ENCODE measurements around the gene CNTNAP2.
"Not testable (repeated sequence)": the region's sequence is repeated elsewhere in the genome, so short reads cannot be mapped to it uniquely, and the experiment has no call there.

CNTNAP2 gene

DNA sequence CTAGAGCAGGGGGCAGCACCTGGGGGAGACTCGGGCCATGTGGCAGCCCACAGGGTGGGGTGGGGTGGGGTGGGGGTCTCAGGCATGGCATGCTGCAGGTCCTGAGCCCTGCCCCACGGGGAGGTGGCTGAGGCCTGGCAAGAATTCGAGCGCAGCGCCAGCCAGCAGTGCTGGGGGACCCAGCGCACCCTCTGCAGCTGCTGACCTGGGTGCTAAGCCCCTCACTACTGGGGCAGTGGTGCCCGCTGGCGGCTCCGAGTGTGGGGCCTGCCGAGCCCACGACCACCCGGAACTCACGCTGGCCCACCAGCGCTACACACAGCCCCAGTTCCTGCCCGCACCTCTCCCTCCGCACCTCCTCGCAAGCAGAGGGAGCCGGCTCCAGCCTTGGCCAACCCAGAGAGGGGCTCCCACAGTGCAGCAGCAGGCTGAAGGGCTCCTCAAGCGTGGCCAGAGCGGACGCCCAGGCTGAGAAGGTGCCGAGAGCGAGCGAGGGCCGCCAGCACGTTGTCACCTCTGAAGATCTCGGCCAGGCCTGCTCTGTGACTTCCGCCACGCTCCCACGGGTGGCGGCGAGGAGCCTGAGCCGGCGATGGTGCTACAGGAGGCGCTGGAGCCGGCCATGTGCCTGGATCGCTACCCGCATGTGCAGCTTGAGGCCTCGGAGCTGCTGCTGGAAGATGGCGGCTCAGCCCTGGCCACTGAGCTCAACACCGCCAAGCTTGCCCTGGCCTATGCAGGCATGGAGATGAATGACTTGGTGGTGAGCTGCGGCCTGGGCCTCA lies 2328.9 kb downstream of the CNTNAP2 start:
- no peak for DNase-seq (ENCODE audit: low read depth)
- no peak overlapping the region for H3K4me3 ChIP-seq (ENCODE audit: low read depth, low read length)

DNA sequence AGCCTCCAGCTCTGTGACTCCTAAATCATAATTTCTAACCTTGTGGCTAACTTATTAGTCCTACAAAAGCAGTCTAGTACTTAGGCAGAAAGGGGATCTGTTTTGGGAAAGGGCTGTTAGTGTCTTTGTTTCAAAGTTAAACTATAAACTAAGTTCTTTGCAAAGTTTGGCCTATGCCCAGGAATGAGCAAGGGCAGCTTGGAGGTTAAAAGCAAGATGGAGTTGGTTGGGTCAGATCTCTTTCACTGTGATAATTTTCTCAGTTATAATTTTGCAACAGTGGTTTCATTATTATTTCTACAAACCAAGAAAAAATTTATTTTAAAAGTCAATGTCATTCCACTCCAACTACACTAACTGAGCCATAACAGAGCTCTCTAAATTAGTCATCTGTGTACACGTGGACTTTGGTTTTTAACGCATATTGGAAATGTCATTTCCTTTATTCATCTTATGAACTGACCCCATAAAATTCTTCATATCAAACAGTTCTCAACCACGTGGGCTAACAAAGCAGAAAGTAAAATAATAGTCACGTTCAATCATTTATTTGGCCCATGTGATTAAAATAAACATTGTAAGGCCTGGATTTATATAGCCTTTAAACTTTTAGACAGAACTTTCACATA lies 2330.7 kb downstream of the CNTNAP2 start:
- no peak for DNase-seq (ENCODE audit: low read depth)
- no peak overlapping the region for H3K4me3 ChIP-seq (ENCODE audit: low read depth, low read length)

DNA sequence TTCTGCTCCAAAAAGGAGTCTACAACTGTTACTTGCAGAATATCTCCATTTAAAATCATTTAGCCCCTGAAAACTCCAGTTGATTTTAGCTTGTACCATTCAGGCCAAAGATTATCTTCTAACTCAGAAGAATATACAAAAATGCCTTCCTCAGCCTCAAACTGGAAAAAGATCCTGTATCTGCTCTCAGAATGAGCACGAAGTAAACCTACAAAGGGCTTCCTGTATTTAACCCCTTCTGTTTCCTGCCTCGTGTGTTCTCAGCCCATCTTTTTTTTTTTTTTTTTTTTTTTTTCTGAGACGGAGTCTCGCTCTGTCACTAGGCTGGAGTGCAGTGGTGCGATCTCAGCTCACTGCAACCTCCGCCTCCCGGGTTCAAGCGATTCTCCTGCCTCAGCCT lies 2334.9 kb downstream of the CNTNAP2 start:
- DNase-seq (ENCODE audit: low read depth); H3K4me3 ChIP-seq (ENCODE audit: low read depth, low read length): not testable (repeated sequence)

DNA sequence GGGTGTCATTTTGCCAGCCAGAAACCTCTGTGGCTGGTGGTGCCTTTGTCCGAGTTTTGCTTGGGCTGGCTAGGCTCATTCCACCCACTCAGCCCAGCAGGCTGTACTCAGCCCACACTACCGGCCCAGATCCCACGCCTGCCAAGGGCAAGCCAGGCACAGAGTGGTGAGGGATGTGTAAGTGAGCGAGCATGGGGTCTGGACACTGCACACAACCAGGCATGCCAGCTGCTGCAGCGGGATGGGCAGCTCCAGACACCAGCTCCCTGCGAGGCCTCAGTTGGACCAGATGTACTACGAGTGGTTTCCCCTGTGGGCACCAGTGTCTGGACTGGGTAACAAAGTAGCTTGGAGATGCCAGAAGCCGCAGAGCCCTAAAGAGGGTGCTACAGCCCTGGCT lies 2339.8 kb downstream of the CNTNAP2 start:
- H3K4me3 ChIP-seq (ENCODE audit: low read depth, low read length), result no peak overlapping the region
- no peak for DNase-seq (ENCODE audit: low read depth)

DNA sequence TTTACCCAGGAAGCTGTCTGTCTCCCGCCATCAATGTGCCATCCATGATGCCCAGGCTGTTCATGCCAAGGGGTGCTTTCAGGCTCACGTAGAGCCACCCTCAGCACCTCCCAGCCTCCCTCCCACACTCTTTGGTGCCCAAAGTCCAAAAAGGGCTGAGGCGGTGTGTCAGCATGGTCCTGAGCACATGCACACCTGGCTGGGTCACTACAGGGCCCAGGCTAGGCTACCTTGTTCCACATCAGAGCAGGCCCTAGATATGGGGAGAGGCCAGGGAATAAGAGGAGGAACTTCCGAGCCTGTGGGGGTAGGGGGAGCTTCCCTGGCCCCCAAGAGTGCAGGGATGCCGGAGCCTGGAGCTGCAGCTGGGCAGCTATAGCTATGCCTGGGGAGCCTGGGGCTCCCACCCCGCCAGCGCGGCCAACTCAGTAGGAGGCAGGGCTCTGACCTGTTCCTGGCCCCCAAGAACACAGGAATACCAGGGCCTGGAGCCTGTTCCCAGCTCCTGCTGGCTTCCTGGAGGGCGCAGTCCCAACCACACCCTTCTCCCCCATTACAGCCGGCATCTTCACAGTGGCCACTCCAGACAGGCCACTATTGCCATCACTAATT lies 2340.8 kb downstream of the CNTNAP2 start:
- no peak overlapping the region for H3K4me3 ChIP-seq (ENCODE audit: low read depth, low read length)
- DNase-seq (ENCODE audit: low read depth), result no peak

DNA sequence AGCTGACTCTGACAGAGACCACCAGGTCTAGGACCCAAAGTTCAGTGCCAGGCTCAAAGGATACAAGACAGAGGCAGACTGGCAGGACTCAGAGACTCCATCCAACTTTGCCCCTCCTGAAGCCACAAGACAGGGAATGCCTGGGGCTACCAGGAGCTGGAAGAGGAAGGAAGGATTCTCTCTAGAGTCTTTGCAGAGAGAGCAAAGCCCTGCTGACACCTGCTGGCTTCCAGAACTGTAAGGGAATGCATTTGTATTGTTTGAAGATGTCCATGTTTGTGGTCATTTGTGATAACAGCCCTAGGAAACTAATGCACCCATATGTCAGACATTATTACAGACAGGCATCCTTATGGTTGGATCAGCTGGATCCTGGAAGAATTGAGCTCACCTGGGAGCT lies 2341.7 kb downstream of the CNTNAP2 start:
- H3K4me3 ChIP-seq (ENCODE audit: low read depth, low read length), result no peak overlapping the region

DNA sequence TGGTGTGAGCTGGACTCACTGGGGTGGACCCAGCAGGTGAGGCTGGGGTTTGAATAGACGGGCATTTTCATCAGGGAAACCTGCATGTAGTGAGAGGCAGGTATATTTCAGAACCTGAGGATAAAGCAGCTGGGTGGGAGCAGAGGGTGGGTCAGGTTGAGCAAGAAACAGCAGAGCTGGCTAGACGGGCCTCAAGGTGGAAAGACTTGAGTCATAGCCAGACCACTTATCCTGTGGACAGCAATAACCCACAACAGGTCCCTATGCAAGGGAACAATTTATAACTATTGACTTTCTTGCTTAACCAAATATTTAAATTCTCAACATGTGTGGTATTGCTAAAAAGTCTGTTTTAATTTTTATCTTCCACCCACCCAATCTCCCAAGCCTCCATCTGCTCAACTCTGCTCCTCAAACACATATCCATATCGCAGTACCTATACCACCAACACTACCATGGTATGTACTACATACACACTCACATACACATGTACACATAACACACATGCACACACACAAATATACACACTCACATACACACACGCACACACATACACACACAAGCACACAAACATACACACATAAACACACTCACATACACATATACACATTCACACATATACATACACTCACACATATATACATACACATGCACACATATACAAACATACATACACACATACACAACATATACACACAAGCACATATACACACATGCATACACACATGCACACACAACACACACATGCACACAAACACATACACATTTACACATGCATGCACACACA lies 2345.0 kb downstream of the CNTNAP2 start:
- H3K4me3 ChIP-seq (ENCODE audit: low read depth, low read length), result no peak overlapping the region
- DNase-seq (ENCODE audit: low read depth), result no peak

More for the DNA sequence above, 2341.7 kb downstream of the CNTNAP2 start:
- no peak for DNase-seq (ENCODE audit: low read depth)

DNA sequence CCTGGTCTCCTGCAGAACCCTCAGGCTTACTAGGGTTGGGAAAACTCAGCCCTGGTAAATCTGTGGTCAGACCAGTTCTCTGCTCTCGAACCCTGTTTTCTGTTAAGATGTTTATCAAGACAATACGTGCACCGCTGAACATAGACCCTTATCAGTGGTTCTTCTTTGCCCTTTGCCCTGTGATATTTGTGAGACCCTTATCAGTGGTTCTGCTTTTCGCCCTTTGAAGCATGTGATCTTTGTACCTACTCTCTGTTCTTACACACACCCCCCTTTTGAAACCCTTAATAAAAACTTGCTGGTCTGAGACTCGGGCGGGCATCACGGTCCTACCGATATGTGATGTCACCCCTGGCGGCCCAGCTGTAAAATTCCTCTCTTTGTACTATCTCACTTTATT lies 2346.2 kb downstream of the CNTNAP2 start:
- not testable (repeated sequence) for H3K4me3 ChIP-seq (ENCODE audit: low read depth, low read length); DNase-seq (ENCODE audit: low read depth)

DNA sequence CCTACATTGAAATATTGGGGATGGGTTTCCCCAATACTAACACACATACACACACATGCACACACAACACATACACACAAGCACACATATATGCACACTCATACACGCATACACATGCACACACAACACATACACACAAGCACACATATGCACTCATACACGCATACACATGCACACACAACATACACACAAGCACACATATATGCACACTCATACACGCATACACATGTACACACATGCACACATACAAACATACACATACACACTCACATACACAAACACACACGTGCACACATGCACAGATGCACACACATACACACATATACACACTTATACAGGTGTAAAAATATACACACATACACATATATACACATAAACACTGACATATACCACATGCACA lies 2346.6 kb downstream of the CNTNAP2 start:
- no peak overlapping the region for H3K4me3 ChIP-seq (ENCODE audit: low read depth, low read length)
- DNase-seq (ENCODE audit: low read depth), result no peak

DNA sequence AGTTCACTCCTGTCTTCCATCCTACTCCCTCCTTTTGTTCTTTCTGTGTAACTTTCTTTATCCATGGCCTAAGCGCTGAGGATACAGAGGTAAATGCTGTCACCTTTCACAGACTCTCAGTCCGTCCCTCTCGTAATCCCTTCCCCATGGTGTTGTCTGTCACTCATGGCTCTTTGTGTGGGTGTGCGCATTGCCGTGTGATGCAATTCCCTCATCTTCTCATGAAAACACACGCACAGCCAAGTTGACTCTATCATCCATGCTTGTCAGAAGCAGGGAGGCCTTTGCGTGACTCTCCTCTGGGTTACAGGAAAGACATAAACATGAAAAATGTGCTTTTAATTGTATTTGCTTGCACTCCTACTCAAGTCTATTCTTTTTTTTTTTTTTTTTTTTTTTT lies 2348.3 kb downstream of the CNTNAP2 start:
- H3K4me3 ChIP-seq (ENCODE audit: low read depth, low read length), result no peak overlapping the region
- no peak for DNase-seq (ENCODE audit: low read depth)

DNA sequence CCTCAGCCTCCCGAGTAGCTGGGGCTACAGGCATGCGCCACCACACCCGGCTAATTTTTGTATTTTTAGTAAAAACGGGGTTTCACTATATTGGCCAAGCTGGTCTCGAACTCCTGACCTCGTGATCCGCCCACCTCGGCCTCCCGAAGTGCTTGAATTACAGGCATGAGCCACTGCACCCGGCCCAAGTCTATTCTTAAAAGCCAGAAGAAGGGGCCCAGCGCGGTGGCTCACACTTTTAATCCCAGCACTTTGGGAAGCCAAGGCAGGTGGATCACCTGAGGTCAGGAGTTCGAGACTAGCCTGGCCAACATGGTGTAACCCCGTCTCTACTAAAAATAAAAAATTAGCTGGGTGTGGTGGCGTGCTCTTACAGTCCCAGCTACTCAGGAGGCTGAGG lies 2348.8 kb downstream of the CNTNAP2 start:
- DNase-seq (ENCODE audit: low read depth); H3K4me3 ChIP-seq (ENCODE audit: low read depth, low read length): not testable (repeated sequence)

DNA sequence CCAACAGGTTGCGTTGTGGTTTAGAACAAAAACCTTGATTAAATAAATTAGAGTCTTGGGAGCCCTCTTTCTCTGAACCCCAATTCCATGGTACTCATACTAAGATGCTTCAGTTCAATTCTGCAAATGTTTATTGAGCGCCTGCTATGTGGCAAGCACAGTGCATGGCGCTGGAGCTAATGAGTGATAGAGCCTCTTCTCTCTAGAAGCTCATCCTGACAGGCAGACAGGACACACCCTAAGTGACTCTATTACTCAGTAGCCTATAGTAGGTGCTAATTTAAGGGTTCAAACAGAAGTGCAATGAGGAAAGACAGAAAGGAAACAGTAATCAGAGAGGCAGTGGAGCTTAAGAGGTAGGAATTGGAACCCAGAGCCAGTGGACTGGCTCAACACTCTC lies 2349.5 kb downstream of the CNTNAP2 start:
- no peak for DNase-seq (ENCODE audit: low read depth)
- no peak overlapping the region for H3K4me3 ChIP-seq (ENCODE audit: low read depth, low read length)

DNA sequence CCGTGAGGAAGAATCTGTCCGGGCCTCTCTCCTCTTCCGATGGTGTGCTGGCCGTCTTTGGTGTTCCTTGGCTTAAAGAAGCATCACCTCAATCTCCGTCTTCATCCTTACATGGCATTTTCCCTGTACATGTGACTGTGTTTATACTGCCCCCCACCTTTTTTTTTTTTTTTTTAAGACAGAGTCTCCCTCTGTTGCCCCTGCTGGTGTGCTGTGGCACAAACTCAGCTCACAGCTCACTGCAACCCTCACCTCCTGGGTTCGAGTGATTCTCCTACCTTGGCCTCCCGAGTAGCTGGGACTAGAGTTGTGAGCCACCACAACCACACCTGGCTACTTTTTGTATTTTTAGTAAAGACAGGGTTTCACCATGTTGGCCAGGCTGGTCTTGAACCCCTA lies 2352.1 kb downstream of the CNTNAP2 start:
- DNase-seq (ENCODE audit: low read depth), result no peak
- no peak overlapping the region for H3K4me3 ChIP-seq (ENCODE audit: low read depth, low read length)

Data from skeletal muscle cell (primary cell).